ENCODE results near the gene UCN3.

The UCN3 gene

GRCh38 chr10:5396556-5397300 lies 32.0 kb downstream of the UCN3 start:
- CTCF ChIA-PET = interaction anchor here (1.0 to 1.7 kb wide), 3 partner anchors 13 to 581 kb away, joined by 4 to 5 read pairs (median 5); no protein-coding TSS in a partner anchor

GRCh38 chr10:5399332-5399731 lies 34.6 kb downstream of the UCN3 start:
- ChIA-PET CTCF (interaction anchor here (0.6 to 1.2 kb wide), 2 partner anchors 551 to 583 kb away, joined by 3 read pairs; no protein-coding TSS in a partner anchor), POLR2A (no interaction called here)
- no peak overlapping the region for H3K4me3 ChIP-seq (ENCODE audit: low read depth, low read length)
- no peak for TF ChIP-seq CTCF (IDR thresholded peaks at IDR 0.05; ENCODE audit: insufficient read depth, low read length, missing control alignments)
- no peak for DNase-seq (ENCODE audit: low read depth, low spot score)

More at GRCh38 chr10:5396556-5397300, 32.0 kb downstream of the UCN3 start:
- TF ChIP-seq CTCF (IDR thresholded peaks at IDR 0.05; ENCODE audit: insufficient read depth, low read length, missing control alignments) = no peak
- DNase-seq (ENCODE audit: low read depth, low spot score) = no peak
- POLR2A ChIA-PET = no interaction called here
- H3K4me3 ChIP-seq (ENCODE audit: low read depth, low read length) = no peak overlapping the region

- POLR2A ChIA-PET = no interaction called here
- DNase-seq (ENCODE audit: low read depth, low spot score) = no peak
- CTCF ChIA-PET = interaction anchor here (0.6 kb wide), 1 partner anchor 34 kb away, joined by 3 read pairs; no protein-coding TSS in a partner anchor
- no peak for TF ChIP-seq CTCF (IDR thresholded peaks at IDR 0.05; ENCODE audit: insufficient read depth, low read length, missing control alignments)
- H3K4me3 ChIP-seq (ENCODE audit: low read depth, low read length) = no peak overlapping the region
Measured at GRCh38 chr10:5400468-5401240, 35.9 kb downstream of the UCN3 start.

- DNase-seq (ENCODE audit: low read depth, low spot score) = no peak
- ChIA-PET CTCF (no interaction called here), POLR2A (no interaction called here)
- no peak overlapping the region for H3K4me3 ChIP-seq (ENCODE audit: low read depth, low read length)
- TF ChIP-seq CTCF (IDR thresholded peaks at IDR 0.05; ENCODE audit: insufficient read depth, low read length, missing control alignments) = no peak
Measured at GRCh38 chr10:5402798-5403197, 38.0 kb downstream of the UCN3 start.

- no peak for TF ChIP-seq CTCF (IDR thresholded peaks at IDR 0.05; ENCODE audit: insufficient read depth, low read length, missing control alignments)
- POLR2A ChIA-PET = no interaction called here
- no peak within 1 kb of the TSS for H3K4me3 ChIP-seq (ENCODE audit: low read depth, low read length)
- CTCF ChIA-PET = interaction anchor here (0.6 to 1.4 kb wide), 2 partner anchors 21 to 31 kb away, joined by 3 to 4 read pairs; no protein-coding TSS in a partner anchor
- DNase-seq (ENCODE audit: low read depth, low spot score) = no peak
Measured at GRCh38 chr10:5404208-5405041, 39.7 kb downstream of the UCN3 start, which contains the start of gene TUBAL3. Gene TUBAL3, minus strand, starts transcription at chr10:5404828. Its CDS starts 36 bp downstream, at chr10:5404792.
